NB4 (cell line): ENCODE data around the gene CCIN.

ENCODE experiments used
- MYC ChIP-seq: IDR thresholded peaks from 2 replicates; pipeline ENCODE4 v1.6.1; 2011; ENCODE audit warnings: low read depth, low read length
- POLR2A ChIP-seq: IDR thresholded peaks from 2 replicates; pipeline ENCODE4 v1.6.1; 2011; ENCODE audit warnings: mild to moderate bottlenecking; ENCODE audit not compliant: insufficient read length; ENCODE audit errors: extremely low read depth
- TF ChIP-seq, protein P1 (sequence below): IDR thresholded peaks from one replicate; pipeline ENCODE4 v1.5.1; 2012; ENCODE audit warnings: low read depth, low read length

DNA sequence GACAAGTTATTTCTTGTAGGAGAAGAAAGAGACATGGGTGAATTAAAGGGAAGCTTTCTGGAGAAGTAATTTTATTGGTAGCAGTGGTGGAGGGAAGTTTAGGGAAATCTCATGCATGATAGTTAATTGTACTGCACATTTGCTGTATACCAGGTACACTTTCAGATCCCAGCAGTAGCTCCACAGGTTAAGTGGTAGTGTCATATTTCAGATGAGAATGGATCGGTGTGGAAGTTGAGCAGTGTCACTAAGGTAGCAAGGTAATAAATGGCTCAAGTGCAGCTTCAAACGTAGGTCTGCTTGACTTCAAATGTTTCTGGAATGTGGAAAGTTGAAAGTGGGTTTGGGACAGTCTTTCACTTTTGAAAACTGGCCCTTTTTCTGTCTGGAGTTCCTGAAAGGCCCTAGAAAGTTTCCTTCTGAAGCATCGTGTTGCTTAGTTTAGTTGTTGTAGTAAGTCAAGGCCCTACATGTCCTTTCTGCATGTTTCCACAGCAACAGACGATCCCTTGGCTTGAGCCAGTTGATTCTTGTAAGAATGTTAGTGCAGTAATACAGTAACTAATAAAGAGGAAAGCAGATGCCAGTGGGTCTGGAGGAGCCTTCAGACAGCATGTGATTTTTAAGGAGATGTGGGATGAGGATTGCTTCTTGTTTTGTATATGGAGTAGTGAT, 25.3 kb downstream of the CCIN start:
- TF ChIP-seq, protein P1, sequence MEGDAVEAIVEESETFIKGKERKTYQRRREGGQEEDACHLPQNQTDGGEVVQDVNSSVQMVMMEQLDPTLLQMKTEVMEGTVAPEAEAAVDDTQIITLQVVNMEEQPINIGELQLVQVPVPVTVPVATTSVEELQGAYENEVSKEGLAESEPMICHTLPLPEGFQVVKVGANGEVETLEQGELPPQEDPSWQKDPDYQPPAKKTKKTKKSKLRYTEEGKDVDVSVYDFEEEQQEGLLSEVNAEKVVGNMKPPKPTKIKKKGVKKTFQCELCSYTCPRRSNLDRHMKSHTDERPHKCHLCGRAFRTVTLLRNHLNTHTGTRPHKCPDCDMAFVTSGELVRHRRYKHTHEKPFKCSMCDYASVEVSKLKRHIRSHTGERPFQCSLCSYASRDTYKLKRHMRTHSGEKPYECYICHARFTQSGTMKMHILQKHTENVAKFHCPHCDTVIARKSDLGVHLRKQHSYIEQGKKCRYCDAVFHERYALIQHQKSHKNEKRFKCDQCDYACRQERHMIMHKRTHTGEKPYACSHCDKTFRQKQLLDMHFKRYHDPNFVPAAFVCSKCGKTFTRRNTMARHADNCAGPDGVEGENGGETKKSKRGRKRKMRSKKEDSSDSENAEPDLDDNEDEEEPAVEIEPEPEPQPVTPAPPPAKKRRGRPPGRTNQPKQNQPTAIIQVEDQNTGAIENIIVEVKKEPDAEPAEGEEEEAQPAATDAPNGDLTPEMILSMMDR, result no peak
- TF ChIP-seq POLR2A (no peak), MYC (no peak)
